Ectodermal cell (in vitro differentiated cells): ENCODE results near the gene RARRES2.

Experiments
- H3K27ac ChIP-seq: 2 replicates; pipeline ENCODE4 v1.7.0; 2013; ENCODE audit warnings: mild to moderate bottlenecking, low read depth, low read length; ENCODE audit not compliant: insufficient read depth, poor library complexity, severe bottlenecking
- H3K27me3 ChIP-seq: 2 replicates; pipeline ENCODE4 v1.7.0; 2013; ENCODE audit warnings: mild to moderate bottlenecking, low read length; ENCODE audit not compliant: insufficient read depth, control insufficient read depth, poor library complexity, severe bottlenecking
- H3K36me3 ChIP-seq: one replicate; pipeline ENCODE4 v1.7.0; 2013; ENCODE audit warnings: low read length; ENCODE audit not compliant: control insufficient read depth, insufficient read depth
- H3K4me1 ChIP-seq: one replicate; pipeline ENCODE4 v1.7.0; 2013; ENCODE audit warnings: low read length; ENCODE audit not compliant: control insufficient read depth, insufficient read depth
- H3K4me3 ChIP-seq: 2 replicates; pipeline ENCODE4 v1.7.0; 2013; ENCODE audit warnings: low read depth, low read length, control low read depth; ENCODE audit not compliant: insufficient read depth
- H3K9me3 ChIP-seq: 2 replicates; pipeline ENCODE4 v1.7.0; 2013; ENCODE audit warnings: mild to moderate bottlenecking, low read length, moderate library complexity; ENCODE audit not compliant: control insufficient read depth
- WGBS, 2 experiments: methylation state at CpG; one replicate each; pipeline ENCODE4 v1.1.7; 2013; ENCODE audit warnings: missing lambda C conversion rate in 2 of 2; 5-methylcytosine and 5-hydroxymethylcytosine counted together

Gene RARRES2

DNA sequence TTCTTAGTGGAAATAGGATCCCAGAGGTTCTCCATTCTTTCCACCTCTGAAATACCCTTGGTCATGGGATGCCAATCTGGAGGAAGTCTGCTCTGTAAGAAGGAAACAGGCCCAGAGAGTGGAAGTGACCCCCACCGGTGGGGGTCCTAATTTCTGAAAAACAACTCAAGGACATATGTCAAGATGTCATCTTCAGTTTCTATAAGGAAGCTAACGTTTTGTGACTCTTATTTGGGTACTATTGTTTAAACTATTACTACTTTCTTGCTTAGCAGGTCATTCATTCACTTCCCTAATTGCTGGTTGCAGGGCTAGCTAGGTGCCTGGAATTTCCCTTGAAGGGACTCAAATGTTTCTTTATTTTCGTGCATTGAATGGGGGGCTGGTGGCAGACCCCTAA lies 35.8 kb upstream of the RARRES2 start:
- Histone ChIP-seq H3K27ac (no peak overlapping the region), H3K36me3 (peaks cover 18% of the 10 kb centered on the region), H3K4me1 (peaks cover 34% of the 10 kb centered on the region), H3K9me3 (no peaks in the 10 kb centered on the region), H3K27me3 (no peaks in the 10 kb centered on the region), H3K4me3 (no peak overlapping the region)
- WGBS, 2 experiments, result 78 to 80% methylated on average over 2 to 3 of the region's 3 CpGs

DNA sequence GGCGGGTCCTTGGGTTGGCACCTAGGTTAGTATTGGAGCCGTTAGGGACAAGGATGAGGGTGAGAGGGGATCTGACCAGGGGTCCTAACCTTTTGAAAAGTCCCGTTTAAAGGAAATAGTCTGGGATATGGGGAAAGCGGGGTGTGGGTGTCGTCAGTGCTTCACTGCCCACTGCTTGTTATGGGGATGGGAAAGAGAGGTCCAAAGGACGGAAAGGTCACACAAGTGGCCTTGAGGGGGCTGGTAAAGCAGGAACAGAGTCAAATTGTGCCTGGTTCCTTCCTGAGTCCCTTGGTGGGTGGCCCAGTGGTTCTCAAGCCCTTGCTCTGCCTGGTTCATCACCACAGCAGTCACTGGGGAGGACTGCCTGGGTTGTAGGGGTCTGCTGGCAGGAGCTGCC lies 35.1 kb upstream of the RARRES2 start:
- 83 to 91% methylated on average over 6 of the region's 6 CpGs for WGBS, 2 experiments
- Histone ChIP-seq H3K36me3 (peaks cover 22% of the 10 kb centered on the region), H3K27me3 (no peaks in the 10 kb centered on the region), H3K4me3 (no peak overlapping the region), H3K4me1 (peaks cover 28% of the 10 kb centered on the region), H3K9me3 (no peaks in the 10 kb centered on the region), H3K27ac (no peak overlapping the region)

DNA sequence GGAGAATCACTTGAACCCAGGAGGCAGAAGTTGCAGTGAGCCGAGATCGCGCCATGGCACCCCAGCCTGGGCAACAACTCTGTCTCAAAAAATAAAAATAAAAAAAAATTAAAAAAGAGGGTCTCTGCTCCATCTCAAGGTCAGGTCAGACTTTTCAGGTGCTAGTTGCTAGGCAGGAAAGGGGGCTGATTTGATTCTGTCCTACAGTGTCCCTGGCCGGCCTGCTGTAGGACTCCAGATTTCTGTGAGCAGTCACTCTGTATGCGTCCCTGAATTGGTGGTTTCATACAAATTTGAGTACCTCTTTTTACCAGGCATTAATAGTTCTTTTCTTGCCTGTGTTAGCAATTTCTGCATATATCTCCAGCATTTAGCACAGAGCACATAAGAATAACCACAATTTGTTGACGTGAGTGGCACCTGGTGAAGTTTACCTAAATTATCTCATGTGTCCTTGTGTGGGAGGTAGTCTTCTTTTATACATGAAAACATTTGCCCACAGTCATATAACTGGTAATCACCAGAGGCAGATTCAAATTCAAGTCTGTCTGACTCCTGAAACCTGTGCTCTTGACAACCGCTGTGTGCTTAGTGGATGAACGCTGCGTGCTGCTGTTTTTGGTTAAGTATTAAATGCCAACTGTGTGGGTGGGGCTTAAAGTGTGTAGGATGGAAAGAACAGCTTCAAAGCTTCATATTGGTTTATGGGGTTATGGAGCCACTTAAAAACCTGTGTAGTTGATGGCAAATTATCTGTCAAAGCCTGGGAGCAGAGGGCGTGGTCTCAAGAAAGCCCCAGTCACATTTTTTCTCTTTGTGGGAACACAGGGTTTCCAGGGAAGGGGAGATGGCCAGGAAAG lies 34.5 kb upstream of the RARRES2 start:
- no peak overlapping the region for H3K4me3 ChIP-seq
- H3K36me3 ChIP-seq, result peaks cover 28% of the 10 kb centered on the region
- H3K4me1 ChIP-seq, result peaks cover 24% of the 10 kb centered on the region
- WGBS, 2 experiments, result 90 to 93% methylated on average over 10 of the region's 10 CpGs
- no peaks in the 10 kb centered on the region for H3K27me3 ChIP-seq
- no peaks in the 10 kb centered on the region for H3K9me3 ChIP-seq
- no peak overlapping the region for H3K27ac ChIP-seq

DNA sequence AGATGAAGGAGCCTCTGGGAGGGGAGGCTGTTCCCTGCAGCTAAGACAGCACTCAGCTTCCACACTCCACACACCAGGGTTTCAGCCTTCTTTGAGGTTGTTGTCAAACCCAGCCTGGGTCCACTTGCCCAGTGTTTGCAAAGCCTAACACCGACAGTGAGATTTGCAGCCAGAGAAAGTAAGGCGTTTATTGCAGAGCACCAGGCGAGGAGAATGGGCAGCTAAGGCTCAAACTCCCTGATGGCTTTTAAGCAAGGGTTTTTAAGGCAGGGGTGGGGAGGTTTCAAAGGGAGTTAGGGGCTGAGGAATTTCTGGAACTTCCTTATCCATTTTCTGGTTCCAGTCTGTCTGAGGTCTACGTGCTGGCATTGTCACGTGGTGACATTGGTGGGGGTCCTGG lies 33.0 kb upstream of the RARRES2 start:
- H3K27ac ChIP-seq, result no peak overlapping the region
- peaks cover 28% of the 10 kb centered on the region for H3K36me3 ChIP-seq

DNA sequence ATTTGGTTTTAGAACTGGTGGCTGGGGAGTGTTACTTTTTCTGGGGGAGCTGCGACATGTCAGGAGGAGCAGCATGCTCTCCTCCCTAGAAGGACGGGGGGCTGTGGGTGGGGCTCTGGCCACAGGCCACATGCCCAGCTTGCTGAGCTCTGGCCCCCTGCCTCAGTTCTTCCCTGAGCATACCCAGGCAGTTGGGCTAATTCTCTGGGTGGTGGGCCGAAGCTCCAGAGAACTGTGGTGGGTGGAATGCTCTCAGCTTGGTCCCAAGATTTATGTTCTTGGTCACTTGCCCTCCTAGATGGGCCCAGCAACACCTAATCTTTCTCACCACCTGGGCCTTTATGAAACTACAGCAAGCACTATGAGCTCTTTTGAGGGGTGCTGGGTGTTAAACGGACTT lies 32.6 kb upstream of the RARRES2 start:
- H3K9me3 ChIP-seq, result no peaks in the 10 kb centered on the region
- H3K36me3 ChIP-seq, result peaks cover 28% of the 10 kb centered on the region
- 92 to 96% methylated on average over 4 of the region's 4 CpGs for WGBS, 2 experiments
- H3K27ac ChIP-seq, result no peak overlapping the region
- H3K4me1 ChIP-seq, result peaks cover 31% of the 10 kb centered on the region
- H3K27me3 ChIP-seq, result no peaks in the 10 kb centered on the region
- H3K4me3 ChIP-seq, result no peak overlapping the region

More for the DNA sequence above, 33.0 kb upstream of the RARRES2 start:
- Histone ChIP-seq H3K4me1 (peaks cover 30% of the 10 kb centered on the region), H3K9me3 (no peaks in the 10 kb centered on the region), H3K27me3 (no peaks in the 10 kb centered on the region), H3K4me3 (no peak overlapping the region)
- 88 to 94% methylated on average over 5 of the region's 5 CpGs for WGBS, 2 experiments

DNA sequence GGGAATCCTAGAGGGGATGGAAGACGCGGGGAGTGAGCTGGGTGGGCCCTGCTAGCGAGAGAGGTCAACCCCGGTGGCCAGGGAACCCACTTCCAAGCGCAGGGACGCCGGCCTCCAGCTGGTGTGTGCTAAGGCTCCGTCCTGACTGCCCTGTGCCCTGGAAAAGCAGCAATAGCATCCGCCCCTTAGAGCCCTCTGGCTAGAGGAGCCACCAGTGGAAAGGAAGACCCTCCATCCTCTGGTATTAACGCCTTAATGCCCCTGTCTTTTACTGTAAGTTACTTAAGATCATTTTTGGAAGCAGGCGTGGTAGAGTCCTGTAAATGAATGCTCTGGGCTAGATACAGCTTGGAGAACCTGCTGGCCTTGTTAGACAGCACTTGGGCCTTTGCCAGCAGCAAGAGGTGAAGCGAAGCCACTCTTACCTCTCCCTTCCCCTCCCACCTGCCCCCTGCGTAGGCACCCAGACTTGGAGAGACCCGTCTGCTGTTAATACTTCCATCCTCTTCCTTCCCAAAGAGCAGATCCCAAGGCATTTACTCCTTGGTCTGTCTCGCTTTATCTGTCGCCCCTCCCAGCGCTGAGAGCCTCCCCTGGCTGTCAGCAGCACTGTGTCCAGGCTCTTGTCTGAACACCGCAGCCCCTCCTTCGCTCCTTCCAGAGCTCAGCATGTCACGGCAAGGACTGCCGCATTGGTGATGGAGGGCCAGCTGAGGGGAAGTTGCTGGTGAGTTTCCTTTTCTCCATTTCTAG lies 31.8 kb upstream of the RARRES2 start:
- peaks cover 28% of the 10 kb centered on the region for H3K36me3 ChIP-seq
- peaks cover 31% of the 10 kb centered on the region for H3K4me1 ChIP-seq
- no peaks in the 10 kb centered on the region for H3K27me3 ChIP-seq
- 90 to 91% methylated on average over 21 of the region's 21 CpGs for WGBS, 2 experiments
- H3K9me3 ChIP-seq, result no peaks in the 10 kb centered on the region
- no peak overlapping the region for H3K4me3 ChIP-seq
- H3K27ac ChIP-seq, result no peak overlapping the region

DNA sequence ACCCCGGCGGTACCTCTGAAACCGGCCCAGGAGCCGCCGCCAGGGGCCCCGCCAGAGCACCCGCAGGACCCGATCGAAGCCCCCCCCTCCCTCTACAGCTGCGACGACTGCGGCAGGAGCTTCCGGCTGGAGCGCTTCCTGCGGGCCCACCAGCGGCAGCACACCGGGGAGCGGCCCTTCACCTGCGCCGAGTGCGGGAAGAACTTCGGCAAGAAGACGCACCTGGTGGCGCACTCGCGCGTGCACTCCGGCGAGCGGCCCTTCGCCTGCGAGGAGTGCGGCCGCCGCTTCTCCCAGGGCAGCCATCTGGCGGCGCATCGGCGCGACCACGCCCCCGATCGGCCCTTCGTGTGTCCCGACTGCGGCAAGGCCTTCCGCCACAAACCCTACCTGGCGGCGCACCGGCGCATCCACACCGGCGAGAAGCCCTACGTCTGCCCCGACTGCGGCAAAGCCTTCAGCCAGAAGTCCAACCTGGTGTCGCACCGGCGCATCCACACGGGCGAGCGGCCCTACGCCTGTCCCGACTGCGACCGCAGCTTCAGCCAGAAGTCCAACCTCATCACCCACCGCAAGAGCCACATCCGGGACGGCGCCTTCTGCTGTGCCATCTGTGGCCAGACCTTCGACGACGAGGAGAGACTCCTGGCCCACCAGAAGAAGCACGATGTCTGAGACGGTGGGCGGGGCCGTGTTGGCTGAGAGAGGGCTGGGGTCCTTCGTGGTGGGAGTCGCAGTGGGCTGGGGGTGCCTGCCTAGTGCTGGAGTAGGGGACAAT lies 31.0 kb upstream of the RARRES2 start:
- WGBS, 2 experiments, result 95 to 96% methylated on average over 79 of the region's 79 CpGs
- H3K36me3 ChIP-seq, result peaks cover 28% of the 10 kb centered on the region

DNA sequence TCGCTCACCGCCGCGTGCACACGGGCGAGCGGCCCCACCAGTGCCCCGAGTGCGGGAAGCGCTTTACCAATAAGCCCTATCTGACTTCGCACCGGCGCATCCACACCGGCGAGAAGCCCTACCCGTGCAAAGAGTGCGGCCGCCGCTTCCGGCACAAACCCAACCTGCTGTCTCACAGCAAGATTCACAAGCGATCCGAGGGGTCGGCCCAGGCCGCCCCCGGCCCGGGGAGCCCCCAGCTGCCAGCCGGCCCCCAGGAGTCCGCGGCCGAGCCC lies 30.5 kb upstream of the RARRES2 start:
- Histone ChIP-seq H3K4me3 (no peak overlapping the region), H3K27me3 (no peaks in the 10 kb centered on the region), H3K27ac (no peak overlapping the region), H3K36me3 (peaks cover 28% of the 10 kb centered on the region), H3K4me1 (peaks cover 31% of the 10 kb centered on the region), H3K9me3 (no peaks in the 10 kb centered on the region)
- WGBS, 2 experiments, result 96% methylated on average over 30 of the region's 30 CpGs

More for the DNA sequence above, 31.0 kb upstream of the RARRES2 start:
- Histone ChIP-seq H3K4me1 (peaks cover 31% of the 10 kb centered on the region), H3K27me3 (no peaks in the 10 kb centered on the region), H3K9me3 (no peaks in the 10 kb centered on the region), H3K27ac (no peak overlapping the region), H3K4me3 (no peak overlapping the region)

DNA sequence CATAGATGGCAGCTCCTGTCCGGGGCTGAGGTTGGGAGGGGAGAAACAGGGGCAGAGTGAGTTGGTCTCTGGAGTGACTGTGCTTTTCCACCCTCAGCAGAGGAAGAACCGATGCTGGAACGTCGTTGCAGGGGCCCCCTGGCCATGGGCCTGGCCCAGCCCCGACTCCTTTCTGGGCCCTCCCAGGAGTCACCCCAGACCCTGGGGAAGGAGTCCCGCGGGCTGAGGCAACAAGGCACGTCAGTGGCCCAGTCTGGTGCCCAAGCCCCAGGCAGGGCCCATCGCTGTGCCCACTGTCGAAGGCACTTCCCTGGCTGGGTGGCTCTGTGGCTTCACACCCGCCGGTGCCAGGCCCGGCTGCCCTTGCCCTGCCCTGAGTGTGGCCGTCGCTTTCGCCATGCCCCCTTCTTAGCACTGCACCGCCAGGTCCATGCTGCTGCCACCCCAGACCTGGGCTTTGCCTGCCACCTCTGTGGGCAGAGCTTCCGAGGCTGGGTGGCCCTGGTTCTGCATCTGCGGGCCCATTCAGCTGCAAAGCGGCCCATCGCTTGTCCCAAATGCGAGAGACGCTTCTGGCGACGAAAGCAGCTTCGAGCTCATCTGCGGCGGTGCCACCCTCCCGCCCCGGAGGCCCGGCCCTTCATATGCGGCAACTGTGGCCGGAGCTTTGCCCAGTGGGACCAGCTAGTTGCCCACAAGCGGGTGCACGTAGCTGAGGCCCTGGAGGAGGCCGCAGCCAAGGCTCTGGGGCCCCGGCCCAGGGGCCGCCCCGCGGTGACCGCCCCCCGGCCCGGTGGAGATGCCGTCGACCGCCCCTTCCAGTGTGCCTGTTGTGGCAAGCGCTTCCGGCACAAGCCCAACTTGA lies 29.9 kb upstream of the RARRES2 start:
- Histone ChIP-seq H3K27ac (no peak overlapping the region), H3K4me3 (no peak overlapping the region), H3K4me1 (peaks cover 28% of the 10 kb centered on the region)

More for the DNA sequence above, 29.9 kb upstream of the RARRES2 start:
- Histone ChIP-seq H3K9me3 (no peaks in the 10 kb centered on the region), H3K27me3 (no peaks in the 10 kb centered on the region), H3K36me3 (peaks cover 28% of the 10 kb centered on the region)
- WGBS, 2 experiments, result 95 to 96% methylated on average over 48 of the region's 48 CpGs
